ENCODE data around the gene CCDC40.

The CCDC40 gene

DNA sequence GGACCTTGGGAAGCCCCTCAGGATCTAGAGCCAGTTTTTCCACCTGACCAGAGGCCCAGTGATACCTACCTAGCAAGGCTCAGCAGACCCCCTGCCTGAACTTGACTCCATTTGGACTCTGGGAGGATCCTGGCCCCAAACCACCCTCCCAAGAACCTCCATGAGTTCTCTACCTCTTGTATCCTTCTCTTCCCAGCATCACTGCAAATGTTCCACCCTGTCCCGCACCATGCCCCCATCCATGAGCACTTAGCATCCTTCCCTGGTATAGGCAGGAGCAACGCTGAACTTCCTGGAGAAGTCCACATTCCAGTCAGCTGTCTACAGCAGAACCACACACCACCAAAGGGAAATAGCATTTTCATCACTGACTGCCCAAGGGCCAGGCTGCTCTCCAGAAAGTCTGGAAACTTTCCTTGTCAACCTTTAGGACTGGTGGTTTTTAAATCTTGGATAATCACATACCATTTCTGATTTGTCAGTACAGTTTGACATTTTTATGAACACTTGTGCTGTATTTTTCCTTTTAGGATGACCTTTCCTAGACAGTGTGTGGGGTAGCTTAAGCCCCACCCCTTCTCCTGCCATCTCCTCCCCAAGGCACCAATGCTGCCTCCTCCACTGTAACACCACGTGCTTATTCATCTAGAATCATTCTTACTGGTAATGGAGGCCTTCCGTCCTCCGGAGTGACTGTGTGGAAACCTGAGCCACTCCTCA is 96.6 kb downstream of the CCDC40 start:
- H3K4me1 Mint-ChIP-seq (ENCODE audit: low read depth): no peaks in the 10 kb centered on the region
- H3K9me3 Mint-ChIP-seq: no peaks in the 10 kb centered on the region
- peaks cover 44% of the 10 kb centered on the region for H3K36me3 Mint-ChIP-seq (ENCODE audit: low read depth)
- no peak for DNase-seq (ENCODE audit: low spot score)
- H3K27ac Mint-ChIP-seq: no peak overlapping the region
- H3K4me3 Mint-ChIP-seq: no peak overlapping the region
- peaks cover 8% of the 10 kb centered on the region for H3K27me3 Mint-ChIP-seq (ENCODE audit: low read depth)

- Mint-ChIP-seq H3K27me3 (ENCODE audit: low read depth) (peaks cover 4% of the 10 kb centered on the region), H3K36me3 (ENCODE audit: low read depth) (peaks cover 47% of the 10 kb centered on the region), H3K27ac (no peak overlapping the region), H3K9me3 (no peaks in the 10 kb centered on the region), H3K4me1 (ENCODE audit: low read depth) (no peaks in the 10 kb centered on the region), H3K4me3 (no peak overlapping the region)
- DNase-seq (ENCODE audit: low spot score): no peak
Measured at GRCh38 chr17:80133626-80133970, 97.2 kb downstream of the CCDC40 start.

DNA sequence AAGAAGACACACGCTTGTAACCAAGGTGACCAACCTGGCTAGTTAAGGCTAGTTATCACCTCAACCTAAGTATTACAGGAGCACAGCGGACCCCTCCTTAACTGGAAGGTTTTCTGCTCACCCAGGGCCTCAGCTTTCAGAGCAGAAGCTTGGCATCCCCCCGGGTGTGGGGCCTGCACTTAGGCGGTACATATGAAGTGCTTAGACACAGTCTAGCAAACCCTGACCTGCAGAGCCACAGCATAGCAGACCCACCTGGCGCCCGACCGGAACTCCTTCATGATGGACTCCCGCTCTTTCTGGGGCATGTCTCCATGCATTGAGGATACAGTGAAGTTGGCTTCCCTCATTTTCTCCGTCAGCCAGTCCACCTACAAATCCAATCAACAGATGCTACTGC is 100.7 kb downstream of the CCDC40 start:
- peaks cover 78% of the 10 kb centered on the region for H3K36me3 Mint-ChIP-seq (ENCODE audit: low read depth)

GRCh38 chr17:80138856-80139426 is 102.5 kb downstream of the CCDC40 start:
- Mint-ChIP-seq H3K27me3 (ENCODE audit: low read depth) (no peaks in the 10 kb centered on the region), H3K9me3 (no peaks in the 10 kb centered on the region), H3K36me3 (ENCODE audit: low read depth) (peaks cover 77% of the 10 kb centered on the region), H3K4me1 (ENCODE audit: low read depth) (peaks cover 6% of the 10 kb centered on the region), H3K27ac (no peak overlapping the region), H3K4me3 (no peak overlapping the region)
- no peak for DNase-seq (ENCODE audit: low spot score)

More for the DNA sequence above, 100.7 kb downstream of the CCDC40 start:
- no peak overlapping the region for H3K27ac Mint-ChIP-seq
- H3K4me3 Mint-ChIP-seq: no peak overlapping the region
- no peaks in the 10 kb centered on the region for H3K9me3 Mint-ChIP-seq
- no peaks in the 10 kb centered on the region for H3K27me3 Mint-ChIP-seq (ENCODE audit: low read depth)
- DNase-seq (ENCODE audit: low spot score): no peak
- H3K4me1 Mint-ChIP-seq (ENCODE audit: low read depth): peaks cover 5% of the 10 kb centered on the region

DNA sequence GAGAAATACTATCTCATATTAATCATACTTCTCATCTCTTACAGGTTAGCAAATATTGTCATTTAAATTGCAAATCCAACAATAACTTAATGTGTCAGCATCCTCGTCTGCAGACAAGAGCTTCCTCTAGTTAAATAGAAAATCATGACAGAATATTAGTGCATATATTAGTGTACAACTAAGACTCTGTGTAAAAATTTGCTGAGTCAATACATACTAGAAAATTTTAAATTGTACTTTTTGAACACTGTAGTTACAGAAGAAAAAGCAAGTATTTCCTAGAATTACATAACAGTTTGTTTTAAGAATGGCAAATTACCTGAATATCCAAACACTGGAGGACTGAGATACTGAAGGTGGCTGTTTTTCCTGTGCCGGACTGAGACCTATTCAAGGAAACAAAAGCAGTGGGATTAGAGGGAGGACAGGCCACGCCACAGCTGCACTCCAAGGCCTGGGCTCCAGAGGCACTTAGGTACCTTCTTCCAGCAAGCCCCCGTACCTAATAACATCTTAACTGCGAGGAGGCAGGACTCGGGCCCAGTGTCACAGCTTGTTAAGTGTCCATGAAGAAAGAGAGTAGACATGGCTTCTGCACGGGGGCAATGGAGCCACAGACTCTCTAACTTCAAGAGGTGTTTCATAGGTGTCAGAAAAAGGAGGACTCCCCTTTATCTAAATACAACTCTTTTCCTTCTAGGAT is 105.2 kb downstream of the CCDC40 start:
- peaks cover 26% of the 10 kb centered on the region for H3K4me1 Mint-ChIP-seq (ENCODE audit: low read depth)
- no peak for DNase-seq (ENCODE audit: low spot score)
- no peak overlapping the region for H3K4me3 Mint-ChIP-seq
- no peaks in the 10 kb centered on the region for H3K9me3 Mint-ChIP-seq
- no peaks in the 10 kb centered on the region for H3K27me3 Mint-ChIP-seq (ENCODE audit: low read depth)
- H3K36me3 Mint-ChIP-seq (ENCODE audit: low read depth): peaks cover 70% of the 10 kb centered on the region
- no peak overlapping the region for H3K27ac Mint-ChIP-seq

DNA sequence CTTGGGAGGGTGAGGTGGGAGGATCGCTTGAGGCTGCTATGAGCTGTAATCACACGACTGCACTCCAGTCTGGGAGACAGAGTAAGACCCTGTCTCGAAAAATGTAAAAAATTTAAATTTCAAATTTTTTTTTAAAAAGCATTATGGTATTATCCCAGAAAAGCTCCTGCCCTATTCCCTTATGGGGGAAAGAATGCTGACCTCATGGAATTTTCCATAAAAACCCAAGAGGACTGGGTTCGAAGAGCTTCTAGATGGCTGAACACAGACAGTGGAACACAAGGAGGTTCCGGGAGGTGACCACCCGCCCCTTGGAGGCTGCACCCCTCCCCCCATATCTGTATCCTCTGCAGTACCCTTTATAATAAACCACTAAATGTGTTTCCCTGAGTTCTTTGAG is 106.5 kb downstream of the CCDC40 start:
- H3K4me3 Mint-ChIP-seq: no peak overlapping the region
- no peaks in the 10 kb centered on the region for H3K9me3 Mint-ChIP-seq
- no peak for DNase-seq (ENCODE audit: low spot score)
- H3K27ac Mint-ChIP-seq: no peak overlapping the region
- H3K27me3 Mint-ChIP-seq (ENCODE audit: low read depth): no peaks in the 10 kb centered on the region
- H3K36me3 Mint-ChIP-seq (ENCODE audit: low read depth): peaks cover 60% of the 10 kb centered on the region
- H3K4me1 Mint-ChIP-seq (ENCODE audit: low read depth): peaks cover 28% of the 10 kb centered on the region

GRCh38 chr17:80145076-80146075 is 108.9 kb downstream of the CCDC40 start:
- peaks cover 39% of the 10 kb centered on the region for H3K36me3 Mint-ChIP-seq (ENCODE audit: low read depth)
- H3K27me3 Mint-ChIP-seq (ENCODE audit: low read depth): no peaks in the 10 kb centered on the region
- peak overlapping the region; percentile 88 for H3K4me3 Mint-ChIP-seq
- H3K4me1 Mint-ChIP-seq (ENCODE audit: low read depth): peaks cover 35% of the 10 kb centered on the region
- H3K27ac Mint-ChIP-seq: peak overlapping the region; percentile 84
- no peak for DNase-seq (ENCODE audit: low spot score)
- H3K9me3 Mint-ChIP-seq: no peaks in the 10 kb centered on the region

DNA sequence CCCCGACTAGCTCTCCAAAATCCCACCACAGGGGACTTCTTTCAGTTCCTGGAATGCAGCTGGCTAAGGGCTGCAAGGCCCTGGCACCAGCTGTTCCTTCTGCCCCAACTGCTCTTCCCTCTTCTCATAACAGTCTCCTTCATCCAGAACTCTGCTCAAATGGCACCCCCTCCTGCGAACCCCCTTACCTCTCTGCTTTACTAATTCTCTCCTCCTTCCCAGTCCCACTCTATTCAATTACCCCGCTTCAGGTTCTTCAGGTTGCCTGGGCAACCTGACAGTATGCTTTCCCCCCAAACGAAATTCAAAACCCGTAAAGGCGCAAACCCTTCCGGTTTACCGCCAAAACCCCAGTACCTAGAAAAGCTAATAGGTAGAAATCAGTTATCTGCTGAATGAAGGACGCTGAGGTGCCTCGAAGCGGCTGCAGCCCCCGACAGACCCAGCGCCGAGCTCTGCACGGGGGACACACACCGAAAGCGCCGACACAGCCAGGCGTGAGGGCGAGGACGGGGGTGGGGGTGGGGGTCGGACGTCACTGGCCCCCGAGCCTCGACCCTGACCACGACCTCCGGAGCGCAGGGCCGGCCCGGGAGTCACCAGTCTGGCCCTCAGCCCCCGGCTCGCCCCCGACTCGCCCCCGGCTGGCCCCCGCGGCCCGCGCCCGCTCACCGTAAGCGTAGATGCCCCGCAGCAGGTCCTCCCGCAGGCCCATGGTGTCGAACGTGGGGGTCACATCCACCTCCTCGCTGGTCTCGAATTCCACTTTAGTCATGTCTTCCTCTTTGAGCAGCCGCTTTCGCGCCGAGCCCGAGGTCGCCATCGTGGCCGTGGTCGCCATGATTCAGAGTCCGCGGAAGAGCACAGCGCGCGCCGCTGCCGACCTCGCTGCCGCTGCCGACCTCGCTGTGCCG is 109.9 kb downstream of the CCDC40 start:
- peak overlapping the region; percentile 99 for H3K27ac Mint-ChIP-seq
- no peak for DNase-seq (ENCODE audit: low spot score)

GRCh38 chr17:80147035-80147822 is 110.8 kb downstream of the CCDC40 start, which contains the start of gene EIF4A3:
EIF4A3 (minus strand) TSS chr17:80147128; CDS start chr17:80146961, 167 bp downstream.
- Mint-ChIP-seq H3K9me3 (peaks cover 5% of the 10 kb centered on the region), H3K4me1 (ENCODE audit: low read depth) (peaks cover 34% of the 10 kb centered on the region)

More for the DNA sequence above, 109.9 kb downstream of the CCDC40 start:
- no peaks in the 10 kb centered on the region for H3K9me3 Mint-ChIP-seq
- H3K4me1 Mint-ChIP-seq (ENCODE audit: low read depth): peaks cover 35% of the 10 kb centered on the region
- H3K36me3 Mint-ChIP-seq (ENCODE audit: low read depth): peaks cover 36% of the 10 kb centered on the region
- H3K27me3 Mint-ChIP-seq (ENCODE audit: low read depth): no peaks in the 10 kb centered on the region
- peak overlapping the region; percentile 97 for H3K4me3 Mint-ChIP-seq

More at GRCh38 chr17:80147035-80147822, 110.8 kb downstream of the CCDC40 start, which contains the start of gene EIF4A3:
- peak; percentile 98 for DNase-seq (ENCODE audit: low spot score)
- H3K27ac Mint-ChIP-seq: peak within 1 kb of the TSS; percentile 99
- peaks cover 27% of the 10 kb centered on the region for H3K36me3 Mint-ChIP-seq (ENCODE audit: low read depth)
- peak within 1 kb of the TSS; percentile 97 for H3K4me3 Mint-ChIP-seq
- H3K27me3 Mint-ChIP-seq (ENCODE audit: low read depth): no peaks in the 10 kb centered on the region

Data from T-helper 2 cell treated with Interferon-gamma antibody and Interleukin-4, amounts not matched to agents 5 μg/mL and 100 μg/mL, for 36 hours (primary cell).